ENCODE results near the gene LAMC3. TPM values are rescaled to one million over a fixed set of nuclear protein-coding genes. Genes with fewer than 3 reads are reported as not detected.

The LAMC3 gene
- total and polyA plus RNA-seq, 2 experiments from 2014 or later = 5.4 to 14.0 TPM

DNA sequence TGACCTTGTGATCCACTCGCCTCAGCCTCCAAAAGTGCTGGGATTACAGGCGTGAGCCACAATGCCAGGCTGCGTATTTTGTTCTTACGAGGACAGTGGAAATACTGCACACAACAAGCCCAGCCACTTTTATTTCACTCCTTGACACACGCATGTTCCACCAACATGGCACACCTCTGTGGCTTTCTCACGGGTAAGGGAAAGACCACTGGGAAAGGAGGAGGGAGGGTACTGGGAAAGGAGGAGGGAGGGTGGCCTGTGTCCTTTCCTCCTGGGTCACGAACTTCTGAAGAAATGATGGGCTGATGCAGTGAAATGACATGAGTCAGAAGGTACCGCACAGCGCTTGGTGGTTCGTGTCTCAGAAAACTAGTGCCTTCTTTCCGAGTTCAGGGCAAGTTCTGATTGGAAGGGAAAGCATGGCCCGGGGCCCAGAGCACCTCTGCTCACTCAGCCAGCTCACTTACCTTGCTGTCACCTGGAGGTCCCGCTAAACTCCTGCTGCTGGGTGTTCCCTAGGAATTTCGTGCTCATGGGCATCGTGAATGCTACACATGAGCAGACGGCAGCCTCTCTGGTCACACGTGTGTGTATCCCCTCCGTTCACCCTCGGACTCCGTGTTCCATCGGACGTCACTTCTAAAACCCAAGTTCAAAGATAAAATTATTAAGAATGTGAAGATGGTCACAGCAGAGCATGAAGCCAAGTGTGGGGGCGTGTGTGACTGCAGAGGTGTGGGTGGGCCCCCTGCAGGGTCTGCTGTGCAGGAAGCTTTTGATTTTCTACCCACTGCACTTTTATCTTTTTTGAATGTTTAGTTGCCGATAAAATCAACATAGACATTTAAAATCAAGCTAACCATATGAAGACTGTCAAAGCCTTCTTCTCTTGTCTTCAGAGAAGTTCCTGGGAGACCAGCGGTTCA is 42.9 kb downstream of the LAMC3 start:
- Histone ChIP-seq H3K27ac (no peak overlapping the region), H3K4me1 (ENCODE audit: low read depth) (no peaks in the 10 kb centered on the region), H3K27me3 (no peaks in the 10 kb centered on the region), H3K36me3 (no peaks in the 10 kb centered on the region), H3K9me3 (ENCODE audit: low read depth) (no peaks in the 10 kb centered on the region), H3K4me3 (no peak overlapping the region)
- TF ChIP-seq, protein P1, sequence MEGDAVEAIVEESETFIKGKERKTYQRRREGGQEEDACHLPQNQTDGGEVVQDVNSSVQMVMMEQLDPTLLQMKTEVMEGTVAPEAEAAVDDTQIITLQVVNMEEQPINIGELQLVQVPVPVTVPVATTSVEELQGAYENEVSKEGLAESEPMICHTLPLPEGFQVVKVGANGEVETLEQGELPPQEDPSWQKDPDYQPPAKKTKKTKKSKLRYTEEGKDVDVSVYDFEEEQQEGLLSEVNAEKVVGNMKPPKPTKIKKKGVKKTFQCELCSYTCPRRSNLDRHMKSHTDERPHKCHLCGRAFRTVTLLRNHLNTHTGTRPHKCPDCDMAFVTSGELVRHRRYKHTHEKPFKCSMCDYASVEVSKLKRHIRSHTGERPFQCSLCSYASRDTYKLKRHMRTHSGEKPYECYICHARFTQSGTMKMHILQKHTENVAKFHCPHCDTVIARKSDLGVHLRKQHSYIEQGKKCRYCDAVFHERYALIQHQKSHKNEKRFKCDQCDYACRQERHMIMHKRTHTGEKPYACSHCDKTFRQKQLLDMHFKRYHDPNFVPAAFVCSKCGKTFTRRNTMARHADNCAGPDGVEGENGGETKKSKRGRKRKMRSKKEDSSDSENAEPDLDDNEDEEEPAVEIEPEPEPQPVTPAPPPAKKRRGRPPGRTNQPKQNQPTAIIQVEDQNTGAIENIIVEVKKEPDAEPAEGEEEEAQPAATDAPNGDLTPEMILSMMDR (IDR thresholded peaks at IDR 0.05; ENCODE audit: low read depth, low read length) = no peak
- DNase-seq (ENCODE audit: low read depth in 1 of 2, low spot score in 1 of 2) = no peak

DNA sequence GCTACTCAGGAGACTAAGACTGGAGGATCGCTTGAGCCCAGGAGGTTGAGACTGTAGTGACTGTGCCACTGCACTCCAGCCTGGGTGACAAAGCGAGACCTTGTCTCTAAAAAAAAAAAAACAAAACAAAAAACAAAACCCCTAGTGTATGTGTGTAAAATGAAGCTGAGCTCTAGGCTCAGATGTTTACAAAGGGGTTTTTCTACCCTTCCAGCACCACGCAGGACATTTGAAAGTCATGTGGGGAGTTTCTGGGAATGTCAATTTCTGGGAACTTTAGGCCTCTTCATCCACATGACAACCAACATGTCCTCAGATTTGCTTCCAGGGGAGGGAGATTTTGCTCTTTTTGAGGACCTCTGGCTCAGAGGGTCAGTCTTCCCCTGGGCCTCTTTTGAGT is 44.9 kb downstream of the LAMC3 start:
- Histone ChIP-seq H3K4me1 (ENCODE audit: low read depth) (no peaks in the 10 kb centered on the region), H3K27ac (no peak overlapping the region), H3K4me3 (no peak overlapping the region), H3K36me3 (no peaks in the 10 kb centered on the region), H3K9me3 (ENCODE audit: low read depth) (no peaks in the 10 kb centered on the region), H3K27me3 (no peaks in the 10 kb centered on the region)
- no peak for DNase-seq (ENCODE audit: low read depth in 1 of 2, low spot score in 1 of 2)
- TF ChIP-seq, protein P1 (IDR thresholded peaks at IDR 0.05; ENCODE audit: low read depth, low read length) = no peak

DNA sequence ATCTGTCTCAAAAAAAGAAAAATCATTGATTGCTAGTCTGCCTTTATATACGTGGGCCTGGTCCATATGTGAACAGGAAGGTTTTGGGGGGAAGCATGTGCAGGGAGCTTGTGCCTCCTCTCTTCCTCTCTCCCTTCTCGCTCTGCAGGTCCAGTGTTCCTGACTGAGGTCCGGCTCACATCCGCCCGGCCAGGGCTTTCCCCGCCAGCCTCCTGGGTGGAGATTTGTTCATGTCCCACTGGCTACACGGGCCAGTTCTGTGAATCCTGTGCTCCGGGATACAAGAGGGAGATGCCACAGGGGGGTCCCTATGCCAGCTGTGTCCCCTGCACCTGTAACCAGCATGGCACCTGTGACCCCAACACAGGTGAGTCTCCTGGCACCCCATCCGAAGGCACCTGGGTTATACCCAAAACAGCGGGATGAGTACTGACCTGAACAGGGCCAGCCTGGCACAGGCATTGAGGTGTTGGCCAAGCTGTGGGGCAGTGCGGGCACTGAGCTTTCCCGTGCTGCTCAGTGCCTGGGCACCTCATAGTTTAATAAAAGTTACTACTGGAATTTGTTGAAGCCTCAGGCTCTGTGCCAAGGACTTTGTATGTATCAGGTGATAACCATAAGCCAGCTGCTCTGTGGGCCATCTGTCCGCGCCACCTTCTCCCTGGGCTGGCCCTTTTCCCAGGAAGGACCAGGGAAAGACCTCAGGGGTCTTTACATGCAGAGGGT is 48.0 kb downstream of the LAMC3 start:
- H3K27ac ChIP-seq = no peak overlapping the region
- DNase-seq (ENCODE audit: low read depth in 1 of 2, low spot score in 1 of 2) = no peak
- no peaks in the 10 kb centered on the region for H3K9me3 ChIP-seq (ENCODE audit: low read depth)
- H3K27me3 ChIP-seq = no peaks in the 10 kb centered on the region
- no peaks in the 10 kb centered on the region for H3K36me3 ChIP-seq
- no peaks in the 10 kb centered on the region for H3K4me1 ChIP-seq (ENCODE audit: low read depth)
- TF ChIP-seq, protein P1 (IDR thresholded peaks at IDR 0.05; ENCODE audit: low read depth, low read length) = no peak
- no peak overlapping the region for H3K4me3 ChIP-seq

DNA sequence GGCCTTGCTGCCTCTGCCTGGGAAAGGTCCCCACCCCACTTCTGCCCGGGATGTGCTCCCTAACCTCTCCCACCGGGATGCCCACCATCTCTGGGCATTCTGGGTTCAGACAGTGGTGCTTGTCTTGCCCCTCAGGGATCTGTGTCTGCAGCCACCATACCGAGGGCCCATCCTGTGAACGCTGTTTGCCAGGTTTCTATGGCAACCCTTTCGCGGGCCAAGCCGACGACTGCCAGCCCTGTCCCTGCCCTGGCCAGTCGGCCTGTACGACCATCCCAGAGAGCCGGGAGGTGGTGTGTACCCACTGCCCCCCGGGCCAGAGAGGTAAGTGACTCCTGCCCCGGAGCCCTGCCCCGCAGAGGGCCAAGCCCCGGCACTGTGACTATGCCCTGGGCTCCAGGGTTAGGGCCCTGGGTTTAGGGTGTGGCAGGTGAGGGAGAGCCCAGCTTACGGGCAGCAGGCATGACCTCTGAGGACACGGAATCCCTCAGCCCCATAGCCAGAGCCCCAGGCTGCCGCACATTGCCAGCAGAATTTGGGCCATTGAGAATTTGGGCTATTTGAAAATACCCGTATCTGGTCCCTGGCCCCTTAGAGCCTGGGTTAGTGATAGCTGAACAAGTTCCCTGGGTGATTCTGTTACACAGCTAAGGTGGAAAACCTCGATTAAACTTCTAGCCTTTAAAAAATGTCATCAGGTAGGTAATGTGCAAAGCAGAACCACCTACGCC is 52.1 kb downstream of the LAMC3 start:
- DNase-seq (ENCODE audit: low read depth in 1 of 2, low spot score in 1 of 2) = no peak
- no peaks in the 10 kb centered on the region for H3K27me3 ChIP-seq
- no peak overlapping the region for H3K4me3 ChIP-seq
- no peaks in the 10 kb centered on the region for H3K9me3 ChIP-seq (ENCODE audit: low read depth)
- H3K4me1 ChIP-seq (ENCODE audit: low read depth) = no peaks in the 10 kb centered on the region
- H3K27ac ChIP-seq = no peak overlapping the region
- H3K36me3 ChIP-seq = no peaks in the 10 kb centered on the region
- TF ChIP-seq, protein P1 (IDR thresholded peaks at IDR 0.05; ENCODE audit: low read depth, low read length) = no peak

DNA sequence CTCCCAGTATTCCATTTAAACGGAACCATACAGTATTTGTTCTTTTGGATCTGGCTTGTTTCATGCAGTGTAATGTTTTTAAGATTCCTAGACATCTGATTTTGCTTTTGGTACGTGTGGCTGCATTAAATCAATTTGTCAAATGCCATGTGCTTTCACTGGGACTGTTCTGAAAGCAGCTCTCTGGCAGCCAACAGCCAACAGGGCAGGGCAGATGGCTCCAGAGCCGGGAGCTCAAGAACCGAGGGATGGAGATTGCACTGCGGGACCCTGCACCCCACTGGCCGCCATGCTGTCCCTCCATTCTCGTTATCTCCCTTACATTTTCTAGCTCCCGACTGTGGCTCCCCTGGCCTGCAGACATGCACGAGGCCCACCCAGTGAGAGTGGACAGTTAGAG is 54.0 kb downstream of the LAMC3 start:
- Histone ChIP-seq H3K27me3 (no peaks in the 10 kb centered on the region), H3K9me3 (ENCODE audit: low read depth) (no peaks in the 10 kb centered on the region), H3K27ac (no peak overlapping the region), H3K36me3 (no peaks in the 10 kb centered on the region), H3K4me1 (ENCODE audit: low read depth) (no peaks in the 10 kb centered on the region), H3K4me3 (no peak overlapping the region)
- no peak for DNase-seq (ENCODE audit: low read depth in 1 of 2, low spot score in 1 of 2)
- TF ChIP-seq, protein P1 (IDR thresholded peaks at IDR 0.05; ENCODE audit: low read depth, low read length) = no peak
